Fibroblast of the aortic adventitia (primary cell): ENCODE results near the gene ROR2. TPM values are rescaled to one million over a fixed set of nuclear protein-coding genes. Genes with fewer than 3 reads are reported as not detected.

ENCODE experiments used
- DNase-seq: peaks from one replicate; pipeline ENCODE4 v3.0.0-alpha.2; 2010; ENCODE audit warnings: low read depth
- H3K4me3 ChIP-seq: 2 replicates; pipeline ENCODE4 v1.5.1; 2011; ENCODE audit warnings: low read depth, mild to moderate bottlenecking, control low read depth, low read length, moderate library complexity
- total RNA-seq: library from RNA; depleted of rRNA; stranded (reverse); fragments of >200 nt; gene quantifications from 2 replicates; pipeline ENCODE4 v1.2.3, GENCODE V29; 2012; ENCODE audit warnings: low replicate concordance
- TF ChIP-seq, protein P1 (sequence below): IDR thresholded peaks from 2 replicates; pipeline ENCODE4 v1.5.1; 2011; ENCODE audit warnings: mild to moderate bottlenecking, low read length, control low read depth, inconsistent platforms; ENCODE audit not compliant: insufficient read depth

The ROR2 gene
- total RNA-seq, 1 donor = 13.0 TPM

DNA sequence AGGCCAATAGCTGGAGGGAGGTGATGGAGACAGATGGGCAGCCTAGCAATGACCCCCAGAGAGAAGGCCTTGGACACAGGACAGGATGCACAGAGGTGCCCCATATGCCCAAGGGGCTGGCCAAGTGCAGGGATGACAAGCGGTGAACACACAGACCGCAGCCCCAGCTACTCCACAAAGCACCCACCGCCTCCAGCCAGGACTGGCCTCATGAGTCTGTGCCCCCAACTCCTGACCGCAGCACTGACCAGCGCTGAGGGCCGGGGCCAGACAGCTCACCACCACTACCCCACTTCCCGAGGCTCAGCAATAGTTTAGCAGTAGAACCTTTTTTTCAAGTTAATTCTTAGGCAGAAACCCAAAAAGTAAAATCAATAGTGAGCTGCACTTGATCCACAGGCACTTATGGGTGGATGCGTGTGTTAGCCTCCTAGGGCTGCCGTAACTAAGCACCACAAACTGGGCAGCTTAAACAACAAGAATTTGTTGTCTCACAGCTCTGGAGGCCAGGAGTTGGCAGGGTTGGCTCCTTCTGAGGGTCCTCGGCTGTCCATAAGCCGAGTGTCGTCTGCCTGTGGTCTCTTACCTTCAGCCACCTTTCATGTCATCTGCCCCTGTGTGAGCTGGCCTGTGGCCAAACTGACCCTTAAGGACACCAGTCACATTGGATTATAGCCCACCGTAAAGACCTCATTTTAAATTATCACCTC, 14.1 kb downstream of the ROR2 start:
- DNase-seq = no peak
- H3K4me3 ChIP-seq = no peak overlapping the region
- TF ChIP-seq, protein P1, sequence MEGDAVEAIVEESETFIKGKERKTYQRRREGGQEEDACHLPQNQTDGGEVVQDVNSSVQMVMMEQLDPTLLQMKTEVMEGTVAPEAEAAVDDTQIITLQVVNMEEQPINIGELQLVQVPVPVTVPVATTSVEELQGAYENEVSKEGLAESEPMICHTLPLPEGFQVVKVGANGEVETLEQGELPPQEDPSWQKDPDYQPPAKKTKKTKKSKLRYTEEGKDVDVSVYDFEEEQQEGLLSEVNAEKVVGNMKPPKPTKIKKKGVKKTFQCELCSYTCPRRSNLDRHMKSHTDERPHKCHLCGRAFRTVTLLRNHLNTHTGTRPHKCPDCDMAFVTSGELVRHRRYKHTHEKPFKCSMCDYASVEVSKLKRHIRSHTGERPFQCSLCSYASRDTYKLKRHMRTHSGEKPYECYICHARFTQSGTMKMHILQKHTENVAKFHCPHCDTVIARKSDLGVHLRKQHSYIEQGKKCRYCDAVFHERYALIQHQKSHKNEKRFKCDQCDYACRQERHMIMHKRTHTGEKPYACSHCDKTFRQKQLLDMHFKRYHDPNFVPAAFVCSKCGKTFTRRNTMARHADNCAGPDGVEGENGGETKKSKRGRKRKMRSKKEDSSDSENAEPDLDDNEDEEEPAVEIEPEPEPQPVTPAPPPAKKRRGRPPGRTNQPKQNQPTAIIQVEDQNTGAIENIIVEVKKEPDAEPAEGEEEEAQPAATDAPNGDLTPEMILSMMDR = no peak

DNA sequence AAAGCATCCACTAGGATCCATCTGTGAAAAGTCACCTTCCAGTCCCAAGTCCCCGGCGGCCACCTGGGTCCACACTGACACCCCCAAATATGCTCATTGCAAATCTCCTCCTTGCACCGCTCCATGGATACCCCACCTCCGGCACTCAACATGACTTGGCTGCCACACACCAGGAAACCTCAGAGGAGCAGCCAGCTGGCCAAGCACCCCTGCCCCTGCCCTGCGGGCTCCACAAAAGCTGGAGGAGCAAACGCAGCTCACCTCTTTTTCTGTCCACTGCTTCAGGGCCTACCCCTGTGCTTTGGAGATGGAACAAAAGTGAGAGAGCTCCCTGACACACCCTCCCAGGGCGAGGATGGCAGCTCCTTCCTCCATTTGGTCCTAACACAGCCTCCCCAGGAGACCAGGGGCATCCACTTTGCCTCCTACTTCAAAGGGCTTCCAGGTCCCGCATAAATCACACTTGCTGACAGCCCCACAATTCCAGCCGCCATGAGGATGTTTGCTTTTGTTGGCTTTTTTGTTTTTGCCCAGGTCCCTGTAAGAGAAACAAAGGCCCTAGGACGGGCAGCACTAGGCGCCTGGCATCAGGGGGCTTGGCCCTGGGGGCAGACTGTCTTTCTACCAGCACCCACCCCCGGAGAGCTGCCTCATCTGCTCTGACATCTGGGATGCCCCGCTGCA, 14.8 kb downstream of the ROR2 start:
- TF ChIP-seq, protein P1 = no peak
- no peak overlapping the region for H3K4me3 ChIP-seq
- no peak for DNase-seq

DNA sequence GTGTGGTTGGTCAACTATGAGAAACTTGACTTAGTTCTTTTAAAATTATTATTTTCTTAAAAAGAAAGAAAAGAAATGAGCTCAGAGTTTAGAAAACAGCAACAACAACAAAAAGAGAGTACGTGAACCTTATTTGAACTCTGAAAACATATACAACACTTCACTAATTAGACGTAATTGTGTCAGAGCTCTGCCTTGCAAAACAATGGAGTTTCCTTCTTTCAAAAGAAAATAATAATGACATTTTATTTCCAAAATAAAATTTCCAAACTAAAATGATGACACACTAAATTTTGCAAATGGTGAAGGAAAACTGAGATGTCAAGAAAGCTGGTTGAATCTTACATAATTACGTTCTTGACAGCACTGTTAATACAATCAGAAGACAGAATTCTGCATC, 15.4 kb downstream of the ROR2 start:
- TF ChIP-seq, protein P1 = no peak
- DNase-seq = no peak
- no peak overlapping the region for H3K4me3 ChIP-seq

DNA sequence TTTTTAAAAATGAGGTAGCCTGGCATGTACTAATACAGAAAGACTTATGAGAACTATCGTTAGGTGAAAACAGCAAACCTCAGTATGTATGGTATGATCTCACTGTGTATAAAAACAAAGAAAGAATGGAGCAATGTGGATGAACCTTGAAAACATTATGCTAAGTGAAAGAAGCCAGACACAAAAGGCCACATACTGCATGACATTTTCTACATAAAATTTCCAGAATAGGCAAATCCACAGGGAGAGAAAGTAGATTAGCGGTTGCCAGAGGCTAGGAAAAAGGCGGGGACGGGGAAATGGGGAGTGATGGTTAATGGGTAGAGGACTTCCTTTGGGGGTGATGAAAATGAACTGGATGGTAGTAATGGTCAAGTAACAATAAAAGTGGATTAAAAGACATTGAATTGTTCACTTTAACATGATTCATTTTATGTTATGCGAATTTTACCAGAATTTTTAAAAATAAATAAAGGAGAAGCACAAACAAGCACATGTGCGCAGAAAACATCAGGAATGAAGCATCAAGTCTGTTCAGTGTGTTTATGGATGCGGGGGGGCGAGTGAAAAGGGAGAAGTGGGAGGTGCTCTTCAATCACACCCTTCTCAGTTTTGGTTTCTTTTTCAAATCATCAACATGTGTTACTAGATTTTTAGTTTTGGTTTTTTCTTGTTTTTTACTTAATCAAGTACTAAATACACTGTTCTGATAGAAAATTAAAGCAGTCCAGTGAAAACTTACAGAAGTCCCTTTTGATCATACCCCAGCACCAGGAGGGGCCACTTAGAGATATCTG, 16.3 kb downstream of the ROR2 start:
- TF ChIP-seq, protein P1 = no peak
- H3K4me3 ChIP-seq = no peak overlapping the region
- peak; percentile 58 for DNase-seq

DNA sequence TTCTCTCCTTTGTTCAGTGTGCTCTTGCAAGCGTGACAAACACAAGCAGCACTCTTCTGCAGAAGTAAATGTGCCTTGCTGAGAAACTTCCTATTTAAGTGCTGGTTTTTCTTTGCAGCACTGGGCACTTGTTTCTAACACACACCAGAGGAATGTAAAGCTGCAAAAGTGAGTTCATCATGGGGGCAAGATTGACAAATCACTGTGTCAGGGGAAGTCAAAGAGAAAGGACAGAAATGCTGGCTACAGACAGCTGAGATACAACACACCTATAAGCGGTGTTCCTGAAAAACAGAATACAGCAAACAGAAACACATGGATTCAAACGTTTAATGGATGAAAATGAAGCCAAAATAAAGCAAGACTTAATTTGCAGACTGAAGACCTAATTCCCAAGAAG, 19.6 kb downstream of the ROR2 start:
- H3K4me3 ChIP-seq = no peak overlapping the region
- DNase-seq = no peak
- TF ChIP-seq, protein P1 = no peak

DNA sequence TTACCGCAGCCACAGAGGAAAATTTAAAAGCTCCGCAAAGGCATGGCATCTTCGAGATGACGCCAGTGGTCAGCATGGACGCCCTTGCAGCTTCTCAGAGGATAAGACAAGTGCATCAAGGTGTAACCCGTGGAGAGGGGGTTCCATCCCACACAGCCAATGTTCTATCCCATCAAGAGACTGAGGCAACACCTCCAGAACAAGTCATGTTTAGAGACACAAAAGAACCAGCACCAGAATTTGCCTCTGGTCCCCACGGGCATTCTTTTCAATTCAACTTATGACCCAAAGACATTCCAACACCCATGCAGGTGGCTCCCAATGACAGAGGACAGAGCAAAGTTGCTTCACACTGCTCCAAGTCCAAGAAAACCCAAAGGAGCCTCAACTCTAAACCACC, 20.7 kb downstream of the ROR2 start:
- TF ChIP-seq, protein P1 = no peak
- no peak for DNase-seq
- H3K4me3 ChIP-seq = no peak overlapping the region
